ENCODE data around the gene BMP2K. TPM values are rescaled to one million over a fixed set of nuclear protein-coding genes. Genes with fewer than 3 reads are reported as not detected.

The BMP2K gene
- total RNA-seq, 1 donor from 2014 or later = 37.6 TPM

Small RNAs within 50 kb of the gene (small RNA-seq; reads per million reads assigned to genes)
- not detected for gene AC098818.1 (ENCODE audit: low replicate concordance)
- not detected for gene MIR5096 (ENCODE audit: low replicate concordance)
- gene RN7SL127P (ENCODE audit: low replicate concordance) = not detected

Other genes starting within 250 kb of the BMP2K start
- gene ANXA3, start 224.6 kb upstream of the BMP2K start, total RNA-seq = 3.4 TPM
- 33.9 TPM for gene PAQR3, start 163.1 kb downstream of the BMP2K start, total RNA-seq